Middle frontal gyrus (tissue), 1 donor: ENCODE data around the gene CSNK2B.

Source experiments
- DNase-seq: peaks from one replicate; pipeline ENCODE4 v3.0.0-alpha.2; 2015; ENCODE audit warnings: low spot score; ENCODE audit errors: extremely low spot score

Gene CSNK2B

DNA sequence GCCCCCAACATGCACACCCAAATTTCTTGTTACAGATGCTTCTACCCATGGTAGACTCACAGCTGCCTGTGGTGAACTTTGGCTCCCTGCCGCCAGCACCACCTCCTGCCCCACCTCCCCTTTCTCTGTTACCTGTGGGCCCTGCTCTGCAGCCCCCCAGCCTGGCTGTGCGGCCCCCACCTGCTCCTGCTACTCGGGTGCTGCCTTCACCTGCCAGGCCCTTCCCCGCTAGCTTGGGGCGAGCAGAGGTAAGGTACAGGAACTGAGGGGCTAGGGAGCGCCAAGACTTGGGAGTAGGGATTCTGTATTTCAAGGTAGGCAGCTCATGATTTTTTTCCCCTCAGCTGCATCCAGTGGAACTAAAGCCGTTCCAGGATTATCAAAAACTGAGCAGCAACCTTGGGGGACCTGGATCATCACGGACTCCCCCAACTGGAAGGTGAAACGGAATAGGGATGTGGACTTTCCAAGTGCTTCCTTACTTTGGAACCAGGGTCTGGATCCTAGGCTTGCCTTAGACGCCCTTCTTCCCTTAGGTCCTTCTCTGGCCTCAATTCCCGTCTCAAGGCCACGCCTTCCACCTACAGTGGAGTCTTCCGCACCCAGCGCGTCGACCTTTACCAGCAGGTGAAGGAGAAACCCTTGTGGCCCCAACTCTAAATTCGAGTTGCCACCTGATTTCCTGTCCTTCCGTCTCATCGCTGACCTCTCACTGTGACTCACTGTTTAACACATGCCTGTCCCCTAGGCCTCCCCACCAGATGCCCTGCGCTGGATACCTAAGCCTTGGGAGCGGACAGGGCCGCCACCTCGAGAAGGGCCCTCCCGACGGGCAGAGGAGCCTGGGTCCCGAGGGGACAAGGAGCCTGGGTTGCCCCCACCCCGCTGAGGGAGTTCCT is 28.9 kb upstream of the CSNK2B start:
- no peak for DNase-seq

DNA sequence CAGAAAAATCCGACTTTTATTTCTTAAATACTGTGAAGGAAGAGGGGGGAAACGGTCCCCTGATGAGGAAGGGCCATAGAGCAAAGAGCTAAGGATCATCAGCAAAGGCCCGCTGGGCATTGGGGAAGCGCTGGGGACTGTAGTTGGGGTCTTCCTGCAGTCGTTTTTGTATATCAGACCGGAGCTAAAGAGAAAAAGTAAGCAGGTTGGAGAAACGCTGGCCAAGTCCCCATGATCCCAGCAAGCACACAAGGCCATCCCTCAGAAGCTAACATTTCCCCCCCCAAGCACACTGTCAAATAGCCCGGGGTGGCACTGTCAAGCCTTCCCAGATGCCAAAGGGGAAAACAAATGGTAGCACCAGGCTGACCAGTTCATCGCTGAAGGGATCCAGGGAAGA is 26.8 kb upstream of the CSNK2B start:
- DNase-seq: no peak

GRCh38 chr6:31639449-31639861 is 26.4 kb upstream of the CSNK2B start:
- DNase-seq: no peak

DNA sequence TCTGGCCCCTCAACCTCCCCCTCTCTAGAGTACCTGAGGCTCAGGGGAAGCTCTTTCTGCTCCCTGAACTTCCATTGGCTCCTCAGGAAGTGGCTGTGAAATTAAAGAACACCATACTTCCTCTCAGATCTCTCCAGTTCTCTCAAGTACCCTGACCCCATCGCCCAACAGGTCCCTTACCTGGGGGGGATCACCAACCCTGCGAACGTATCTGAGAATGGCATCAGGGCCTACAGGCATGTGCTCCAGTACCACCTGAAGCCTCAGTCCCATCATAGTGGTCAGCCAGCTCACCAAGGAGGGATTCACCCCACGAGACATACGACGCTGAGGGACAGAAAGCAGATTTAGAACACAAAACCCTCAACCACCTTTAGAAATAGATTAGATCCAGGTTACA is 25.3 kb upstream of the CSNK2B start:
- DNase-seq: no peak

DNA sequence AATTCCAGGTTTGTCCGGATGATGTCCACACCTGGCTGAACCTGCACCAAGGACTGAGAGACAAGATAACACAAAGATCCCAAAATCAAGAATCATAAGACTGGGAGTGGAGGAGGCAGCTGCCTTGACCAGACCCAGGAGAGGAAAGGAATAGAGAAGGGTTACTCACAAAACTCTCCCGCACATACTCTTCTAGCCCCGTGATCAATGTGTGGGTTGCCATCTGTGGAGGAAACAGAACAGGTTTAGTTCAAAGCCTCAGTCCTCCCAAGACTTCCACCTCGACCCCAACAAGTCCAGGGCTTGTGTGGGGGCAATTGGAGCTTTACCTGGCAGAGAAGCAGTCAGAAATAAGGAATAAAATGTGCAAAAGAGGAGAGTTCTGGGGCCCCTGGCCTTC is 24.5 kb upstream of the CSNK2B start:
- no peak for DNase-seq

GRCh38 chr6:31642798-31643570 is 22.9 kb upstream of the CSNK2B start:
- no peak for DNase-seq

DNA sequence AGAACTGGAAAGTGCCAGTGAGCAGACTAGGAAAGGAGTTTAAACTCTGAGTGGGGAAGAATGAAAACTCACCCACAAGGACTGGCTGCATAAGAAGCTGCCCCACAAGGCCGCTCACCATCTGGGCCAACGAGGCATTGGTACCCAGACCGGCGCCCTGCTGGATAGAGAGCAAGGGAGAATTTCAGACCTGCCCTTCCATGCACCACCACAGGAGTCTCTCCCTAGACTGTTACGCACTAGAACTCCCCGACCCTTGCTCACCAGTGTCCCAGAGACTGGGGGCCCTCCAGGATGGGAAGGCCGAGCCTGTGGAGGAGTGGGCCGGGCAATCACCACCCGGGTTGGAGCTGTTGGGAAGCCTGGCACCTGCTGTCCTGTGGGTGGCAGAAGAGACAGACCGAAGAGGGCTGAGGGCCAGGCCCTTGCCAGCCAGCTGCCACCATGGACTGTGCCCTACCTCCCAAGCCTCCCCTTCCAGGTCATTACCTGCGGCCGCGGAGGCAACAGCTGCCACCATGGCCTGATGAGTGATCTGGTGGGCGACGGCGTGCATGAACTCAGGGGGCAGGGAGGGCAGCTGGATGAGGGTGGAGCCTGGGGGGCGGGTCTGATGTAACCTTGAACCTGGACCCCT is 21.9 kb upstream of the CSNK2B start:
- no peak for DNase-seq

- no peak for DNase-seq
These were observed 20.6 kb upstream of the CSNK2B start for GRCh38 chr6:31645325-31645724.

- DNase-seq: peak; percentile 6
These were observed 14.2 kb upstream of the CSNK2B start for GRCh38 chr6:31651602-31652191.

GRCh38 chr6:31652925-31653724 is 12.8 kb upstream of the CSNK2B start:
- DNase-seq: peak; percentile 81

GRCh38 chr6:31654574-31655348 is 11.1 kb upstream of the CSNK2B start:
- DNase-seq: no peak

GRCh38 chr6:31655349-31656237 is 10.3 kb upstream of the CSNK2B start, which contains the start of gene APOM:
APOM (plus strand) TSS chr6:31655894; CDS start chr6:31655967, 73 bp downstream.
- no peak for DNase-seq

GRCh38 chr6:31657406-31658157 is 8.3 kb upstream of the CSNK2B start:
- no peak for DNase-seq

DNA sequence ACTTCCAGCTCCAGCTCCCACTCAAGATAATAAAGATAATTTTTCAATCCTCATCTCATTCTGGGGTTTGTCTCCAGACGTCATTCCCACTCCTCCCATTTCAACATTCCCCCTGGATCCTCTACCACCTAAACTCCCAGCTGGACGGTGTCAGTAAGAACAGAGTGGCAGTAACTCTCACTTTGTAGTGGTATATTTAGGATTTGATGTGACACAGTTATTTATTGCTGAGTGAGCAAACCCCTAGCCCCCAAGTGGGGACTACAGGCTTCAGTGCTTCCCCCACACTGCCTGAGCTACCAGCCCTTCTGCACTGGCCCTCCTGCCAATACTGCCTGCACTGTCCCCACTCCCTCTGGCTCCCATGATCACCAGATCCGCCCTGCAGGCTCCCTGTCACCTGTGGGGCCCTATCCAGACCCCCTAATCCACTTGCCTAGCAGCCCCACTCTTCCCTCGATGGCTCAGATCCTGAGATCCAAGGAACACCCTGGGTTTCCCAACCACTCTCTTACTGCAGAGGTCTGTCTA is 7.7 kb upstream of the CSNK2B start:
- no peak for DNase-seq

DNA sequence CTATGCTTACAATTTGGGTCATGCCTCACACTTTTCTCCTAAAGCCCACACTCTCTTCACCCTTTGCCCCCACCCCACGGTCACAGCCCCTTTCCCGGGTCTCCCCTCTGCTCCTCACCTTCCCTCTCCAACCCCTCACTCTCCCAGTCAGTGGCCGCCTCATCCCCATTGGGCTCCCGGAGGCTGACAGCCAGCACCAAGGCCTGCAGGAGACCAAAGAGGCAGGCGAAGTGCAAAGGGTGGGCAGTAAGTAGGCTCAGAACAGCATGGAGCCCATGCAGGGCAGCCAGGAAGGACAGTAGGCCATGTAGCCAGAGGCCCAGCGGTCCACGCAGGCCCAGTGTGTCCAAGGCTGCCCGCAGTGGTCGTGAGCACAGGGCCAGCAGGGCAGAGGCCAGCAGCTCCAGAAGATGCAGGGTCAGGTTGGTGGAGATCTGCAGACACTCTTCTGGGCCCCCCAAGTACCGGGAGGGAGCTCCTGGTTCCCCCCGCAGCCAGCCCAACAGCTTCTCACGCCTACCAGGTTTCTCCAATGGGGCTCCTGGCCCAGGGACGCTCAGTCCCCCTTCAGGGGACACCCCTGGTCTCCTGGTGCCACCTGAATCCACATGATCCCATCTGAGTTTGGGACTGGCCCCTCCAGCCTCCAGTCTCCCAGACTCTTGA is 6.8 kb upstream of the CSNK2B start:
- DNase-seq: no peak

DNA sequence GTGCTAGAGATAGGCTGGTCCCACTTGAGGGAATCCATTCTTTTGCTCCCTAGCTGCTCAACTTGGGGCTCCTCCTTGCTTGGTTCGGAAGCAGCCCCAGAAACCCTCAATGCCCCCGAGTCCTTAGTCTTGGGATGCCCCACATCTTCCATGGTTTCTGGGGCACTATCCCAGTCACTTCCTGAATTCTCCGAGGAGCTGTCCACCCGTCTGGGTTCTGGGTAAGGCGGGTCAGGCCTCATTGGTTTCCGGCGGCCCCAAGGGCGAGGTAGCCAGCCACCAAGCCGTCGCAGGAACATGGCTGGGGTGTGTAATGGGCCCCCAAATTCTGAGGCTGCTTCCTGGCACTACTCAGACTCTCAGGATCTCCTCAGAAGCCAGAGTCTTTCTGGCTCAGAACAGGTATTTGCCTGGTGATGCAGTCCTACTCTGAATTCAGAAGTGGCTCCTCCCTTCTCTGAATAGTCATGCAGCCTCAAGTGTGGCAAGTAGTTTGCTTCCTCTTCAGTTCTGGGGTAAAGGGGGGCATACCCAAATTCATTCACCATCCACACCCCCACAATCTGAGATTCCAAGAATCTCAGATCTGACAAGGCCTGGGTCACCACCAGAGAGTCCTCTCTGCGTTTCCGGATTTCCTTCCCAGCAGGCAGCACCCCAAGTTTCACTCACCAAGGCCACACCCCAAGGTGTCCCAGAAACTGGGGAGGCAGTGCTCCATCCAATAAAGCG is 6.1 kb upstream of the CSNK2B start:
- no peak for DNase-seq
